H1 (cell line): Measurements from ENCODE around the gene COX7A2.

Experiments
- ATF2 ChIP-seq: IDR thresholded peaks from 2 replicates; pipeline ENCODE4 v1.6.1; 2012; ENCODE audit warnings: low read length, inconsistent platforms
- CTCF ChIP-seq, 3 experiments: IDR thresholded peaks; 1 replicate in 2 of 3; 2 replicates in 1 of 3; pipeline versions ENCODE4 v1.5.1 to v1.6.1; 2011; ENCODE audit warnings: low read length in 3 of 3, mild to moderate bottlenecking in 3 of 3, inconsistent platforms in 2 of 3, low read depth in 1 of 3, moderate library complexity in 1 of 3; ENCODE audit not compliant: insufficient read depth in 1 of 3; ENCODE audit errors: control extremely low read depth in 1 of 3
- POLR2AphosphoS5 ChIP-seq: IDR thresholded peaks from 2 replicates; pipeline ENCODE4 v1.6.1; 2011; ENCODE audit warnings: low read depth, low read length
- TAF1 ChIP-seq: IDR thresholded peaks from 2 replicates; pipeline ENCODE4 v1.6.1; 2011; ENCODE audit warnings: mild to moderate bottlenecking, low read depth, low read length

GRCh38 chr6:75291744-75292143 lies 48.1 kb upstream of the COX7A2 start:
- TF ChIP-seq POLR2AphosphoS5 (no peak), CTCF (IDR thresholded peaks at IDR 0.05; ENCODE audit: control extremely low read depth in 1 of 3, insufficient read depth in 1 of 3, low read depth in 1 of 3, low read length in 3 of 3) (no peak), ATF2 (no peak), TAF1 (no peak)
